ENCODE measurements around the gene PLEKHM1.

Gene PLEKHM1

GRCh38 chr17:45404870-45405249 is 85.7 kb downstream of the PLEKHM1 start:
- TF ChIP-seq CSDC2 (CRISPR knock-in tag; IDR thresholded peaks at IDR 0.05) (no peak), TSHZ2 (CRISPR knock-in tag; IDR thresholded peaks at IDR 0.05) (no peak), ISL1 (CRISPR knock-in tag; IDR thresholded peaks at IDR 0.05) (no peak), ESRRG (CRISPR knock-in tag; IDR thresholded peaks at IDR 0.05) (no peak), CREB5 (CRISPR knock-in tag; IDR thresholded peaks at IDR 0.05; ENCODE audit: low read depth) (no peak), GLIS3 (CRISPR knock-in tag; IDR thresholded peaks at IDR 0.05) (no peak), TOX (CRISPR knock-in tag; IDR thresholded peaks at IDR 0.05; ENCODE audit: borderline replicate concordance) (no peak), ZNF565 (CRISPR knock-in tag; conservative IDR thresholded peaks at IDR 0.05; ENCODE audit: low read depth) (no peak), SNAI2 (CRISPR knock-in tag; IDR thresholded peaks at IDR 0.05) (no peak), BACH2 (CRISPR knock-in tag; IDR thresholded peaks at IDR 0.05; ENCODE audit: borderline replicate concordance) (no peak), TCF4 (CRISPR knock-in tag; IDR thresholded peaks at IDR 0.05; ENCODE audit: borderline replicate concordance) (no peak), RARB (CRISPR knock-in tag; IDR thresholded peaks at IDR 0.05) (no peak), ZC3H10 (CRISPR knock-in tag; IDR thresholded peaks at IDR 0.05) (no peak), POU6F1 (CRISPR knock-in tag; IDR thresholded peaks at IDR 0.05; ENCODE audit: borderline replicate concordance, low read depth) (no peak), ARNTL (CRISPR knock-in tag; IDR thresholded peaks at IDR 0.05; ENCODE audit: borderline replicate concordance, low read depth) (no peak)
- no peak for ATAC-seq

GRCh38 chr17:45403906-45404490 is 86.5 kb downstream of the PLEKHM1 start:
- no peak for TF ChIP-seq GLIS3 (CRISPR knock-in tag; IDR thresholded peaks at IDR 0.05)
- TF ChIP-seq POU6F1 (CRISPR knock-in tag; IDR thresholded peaks at IDR 0.05; ENCODE audit: borderline replicate concordance, low read depth) = no peak
- no peak for TF ChIP-seq TOX (CRISPR knock-in tag; IDR thresholded peaks at IDR 0.05; ENCODE audit: borderline replicate concordance)
- TF ChIP-seq ZNF565 (CRISPR knock-in tag; conservative IDR thresholded peaks at IDR 0.05; ENCODE audit: low read depth) = no peak
- TF ChIP-seq CSRNP3 (CRISPR knock-in tag; IDR thresholded peaks at IDR 0.05) = no peak
- TF ChIP-seq CREB5 (CRISPR knock-in tag; IDR thresholded peaks at IDR 0.05; ENCODE audit: low read depth) = no peak
- TF ChIP-seq TSHZ2 (CRISPR knock-in tag; IDR thresholded peaks at IDR 0.05) = no peak
- no peak for TF ChIP-seq ARNTL (CRISPR knock-in tag; IDR thresholded peaks at IDR 0.05; ENCODE audit: borderline replicate concordance, low read depth)
- TF ChIP-seq SNAI2 (CRISPR knock-in tag; IDR thresholded peaks at IDR 0.05) = no peak
- ATAC-seq = no peak
